Endodermal cell (in vitro differentiated cells): Measurements from ENCODE around the gene ERBB4. TPM values are rescaled to one million over a fixed set of nuclear protein-coding genes. Genes with fewer than 3 reads are reported as not detected.

Source experiments
- DNase-seq: peaks from one replicate; pipeline ENCODE4 v3.0.0-alpha.2; 2017
- H3K27ac ChIP-seq: 2 replicates; pipeline ENCODE4 v1.5.1; 2013; ENCODE audit warnings: mild to moderate bottlenecking, low read depth, low read length, moderate library complexity
- H3K27me3 ChIP-seq: 2 replicates; pipeline ENCODE4 v1.6.1; 2013; ENCODE audit warnings: mild to moderate bottlenecking, low read length, moderate library complexity; ENCODE audit not compliant: insufficient read depth, control insufficient read depth, poor library complexity, severe bottlenecking
- H3K36me3 ChIP-seq: 2 replicates; pipeline ENCODE4 v1.7.0; 2013; ENCODE audit warnings: mild to moderate bottlenecking, low read length, moderate library complexity; ENCODE audit not compliant: control insufficient read depth, insufficient read depth
- H3K4me1 ChIP-seq: one replicate; pipeline ENCODE4 v1.7.0; 2013; ENCODE audit warnings: low read length; ENCODE audit not compliant: control insufficient read depth, insufficient read depth
- H3K4me3 ChIP-seq: 2 replicates; pipeline ENCODE4 v1.5.1; 2013; ENCODE audit warnings: mild to moderate bottlenecking, low read length, moderate library complexity
- H3K9ac ChIP-seq: 2 replicates; pipeline ENCODE4 v1.6.1; 2013; ENCODE audit warnings: mild to moderate bottlenecking, low read length, moderate library complexity; ENCODE audit not compliant: poor library complexity, severe bottlenecking; ENCODE audit errors: extremely low read depth
- H3K9me3 ChIP-seq: 2 replicates; pipeline ENCODE4 v1.6.1; 2013; ENCODE audit warnings: mild to moderate bottlenecking, low read length, moderate library complexity; ENCODE audit not compliant: control insufficient read depth
- H3K27ac Mint-ChIP-seq: 2 replicates; pipeline ENCODE4 v1.8.0; 2020; ENCODE audit warnings: mixed read lengths
- H3K27me3 Mint-ChIP-seq: 2 replicates; pipeline ENCODE4 v1.8.0; 2021; ENCODE audit warnings: mild to moderate bottlenecking, mixed read lengths; ENCODE audit not compliant: insufficient read depth
- H3K36me3 Mint-ChIP-seq: 2 replicates; pipeline ENCODE4 v1.8.0; 2020; ENCODE audit warnings: low read depth, mixed read lengths
- H3K4me1 Mint-ChIP-seq: 2 replicates; pipeline ENCODE4 v1.8.0; 2020; ENCODE audit warnings: mixed read lengths
- H3K4me3 Mint-ChIP-seq: 2 replicates; pipeline ENCODE4 v1.8.0; 2020; ENCODE audit warnings: mild to moderate bottlenecking, moderate library complexity, mixed read lengths
- H3K9me3 Mint-ChIP-seq: 2 replicates; pipeline ENCODE4 v1.8.0; 2020; ENCODE audit warnings: mild to moderate bottlenecking, mixed read lengths
- WGBS, 2 experiments: methylation state at CpG; one replicate each; pipeline versions ENCODE4 v1.1.5 to v1.1.7; 2013; ENCODE audit warnings: missing lambda C conversion rate in 2 of 2, mixed read lengths in 1 of 2; ENCODE audit not compliant: insufficient coverage in 1 of 2, insufficient read length in 1 of 2; 5-methylcytosine and 5-hydroxymethylcytosine counted together
- total RNA-seq, 2 donors: library from RNA; stranded (reverse); fragmentation: NEBNext Ultra II Directional in 1 of 2; extraction: Animal tissue kit (Norgen Biotek cat#: 25700) in 1 of 2; gene quantifications; 2 replicates in 1 of 2; 3 replicates in 1 of 2; pipeline ENCODE4 v1.2.1, GENCODE V29; 2021
- TF ChIP-seq, protein P1 (sequence below): fragments of 200-600 bp; sonication (generic); conservative IDR thresholded peaks from 2 replicates; pipeline ENCODE4 v1.5.0; 2021; ENCODE audit warnings: antibody characterized with exemption, mild to moderate bottlenecking

Gene ERBB4
- total RNA-seq, 2 donors from 2014 or later, result 154 to 158 TPM

DNA sequence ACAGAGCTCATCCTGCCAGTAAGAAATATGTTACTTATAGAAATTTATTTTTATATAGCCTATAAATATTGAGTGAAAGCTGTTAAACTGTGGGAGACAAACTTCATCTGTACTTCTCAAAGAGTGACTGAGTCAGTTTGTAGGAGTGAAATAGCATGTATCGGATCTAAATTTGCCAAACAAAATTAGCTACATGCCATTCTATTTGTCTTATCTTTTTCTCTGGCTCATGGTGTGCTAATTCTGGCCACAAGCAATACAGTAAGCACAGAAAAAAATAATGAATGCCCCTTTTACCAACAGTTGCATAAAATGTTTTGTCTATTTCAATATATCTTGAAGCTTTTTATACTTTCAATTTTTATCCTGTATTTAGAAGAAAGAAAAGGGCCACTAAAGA is 12.5 kb downstream of the ERBB4 start:
- WGBS, 2 experiments, result 94 to 100% methylated on average over 1 of the region's 1 CpG
- H3K4me1 Mint-ChIP-seq, result no peaks in the 10 kb centered on the region

DNA sequence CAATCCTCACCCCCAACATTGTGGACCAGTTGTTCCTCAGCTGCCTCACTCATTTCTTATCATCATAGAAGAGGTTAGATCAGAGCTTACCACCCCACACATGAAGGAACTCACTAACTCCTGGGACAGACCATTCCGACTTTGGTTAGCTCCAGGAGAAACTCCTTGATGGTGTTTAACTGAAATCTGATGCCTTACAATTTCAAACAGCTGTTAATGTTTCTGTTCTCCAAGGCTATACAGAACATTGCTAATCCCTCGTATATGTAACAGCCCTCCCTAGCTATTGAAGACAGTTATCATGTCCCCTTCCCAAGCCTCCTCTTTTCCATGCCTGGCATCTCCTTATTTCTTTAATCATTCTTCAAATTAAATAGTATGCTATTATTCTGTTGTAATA is 14.8 kb downstream of the ERBB4 start:
- Histone ChIP-seq H3K27me3 (no peaks in the 10 kb centered on the region), H3K27ac (no peak overlapping the region), H3K36me3 (no peaks in the 10 kb centered on the region), H3K9me3 (no peaks in the 10 kb centered on the region), H3K4me1 (no peaks in the 10 kb centered on the region), H3K4me3 (no peak overlapping the region), H3K9ac (no peak overlapping the region)
- H3K4me1 Mint-ChIP-seq, result no peaks in the 10 kb centered on the region
- TF ChIP-seq, protein P1, sequence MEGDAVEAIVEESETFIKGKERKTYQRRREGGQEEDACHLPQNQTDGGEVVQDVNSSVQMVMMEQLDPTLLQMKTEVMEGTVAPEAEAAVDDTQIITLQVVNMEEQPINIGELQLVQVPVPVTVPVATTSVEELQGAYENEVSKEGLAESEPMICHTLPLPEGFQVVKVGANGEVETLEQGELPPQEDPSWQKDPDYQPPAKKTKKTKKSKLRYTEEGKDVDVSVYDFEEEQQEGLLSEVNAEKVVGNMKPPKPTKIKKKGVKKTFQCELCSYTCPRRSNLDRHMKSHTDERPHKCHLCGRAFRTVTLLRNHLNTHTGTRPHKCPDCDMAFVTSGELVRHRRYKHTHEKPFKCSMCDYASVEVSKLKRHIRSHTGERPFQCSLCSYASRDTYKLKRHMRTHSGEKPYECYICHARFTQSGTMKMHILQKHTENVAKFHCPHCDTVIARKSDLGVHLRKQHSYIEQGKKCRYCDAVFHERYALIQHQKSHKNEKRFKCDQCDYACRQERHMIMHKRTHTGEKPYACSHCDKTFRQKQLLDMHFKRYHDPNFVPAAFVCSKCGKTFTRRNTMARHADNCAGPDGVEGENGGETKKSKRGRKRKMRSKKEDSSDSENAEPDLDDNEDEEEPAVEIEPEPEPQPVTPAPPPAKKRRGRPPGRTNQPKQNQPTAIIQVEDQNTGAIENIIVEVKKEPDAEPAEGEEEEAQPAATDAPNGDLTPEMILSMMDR, result no peak
- DNase-seq, result no peak
- no peaks in the 10 kb centered on the region for H3K27me3 Mint-ChIP-seq
- H3K27ac Mint-ChIP-seq, result no peak overlapping the region
- 44 to 72% methylated on average over 2 of the region's 2 CpGs for WGBS, 2 experiments
- no peaks in the 10 kb centered on the region for H3K9me3 Mint-ChIP-seq
- H3K4me3 Mint-ChIP-seq, result no peak overlapping the region
- H3K36me3 Mint-ChIP-seq, result no peaks in the 10 kb centered on the region

More for the DNA sequence above, 12.5 kb downstream of the ERBB4 start:
- Histone ChIP-seq H3K4me1 (no peaks in the 10 kb centered on the region), H3K27me3 (peaks cover 5% of the 10 kb centered on the region), H3K27ac (no peak overlapping the region), H3K9me3 (no peaks in the 10 kb centered on the region), H3K36me3 (no peaks in the 10 kb centered on the region), H3K9ac (no peak overlapping the region), H3K4me3 (no peak overlapping the region)
- TF ChIP-seq, protein P1, result no peak
- no peak overlapping the region for H3K4me3 Mint-ChIP-seq
- H3K36me3 Mint-ChIP-seq, result no peaks in the 10 kb centered on the region
- H3K9me3 Mint-ChIP-seq, result no peaks in the 10 kb centered on the region
- no peaks in the 10 kb centered on the region for H3K27me3 Mint-ChIP-seq
- no peak for DNase-seq
- H3K27ac Mint-ChIP-seq, result no peak overlapping the region

DNA sequence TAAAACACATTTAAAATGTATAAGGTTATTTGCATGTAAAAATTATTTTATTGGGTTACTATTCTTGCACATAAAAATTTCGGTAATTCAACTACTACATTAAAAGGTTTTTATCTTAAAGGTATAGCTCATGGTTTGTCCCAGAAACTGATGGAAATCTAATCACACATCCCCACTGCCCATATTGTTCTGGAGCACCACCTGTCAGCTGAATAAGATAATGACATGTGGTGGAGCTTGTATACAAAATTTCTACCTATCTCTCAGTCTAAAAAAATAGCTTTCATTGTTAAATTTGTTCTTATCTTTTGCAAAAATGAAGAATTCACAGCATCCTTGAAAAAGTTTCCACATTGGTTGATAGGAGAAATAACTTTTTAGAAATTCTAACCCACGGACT is 18.3 kb downstream of the ERBB4 start:
- no peak overlapping the region for H3K27ac Mint-ChIP-seq
- TF ChIP-seq, protein P1, result peak; percentile 76
- no peaks in the 10 kb centered on the region for H3K36me3 Mint-ChIP-seq
- no peak overlapping the region for H3K27ac ChIP-seq
- DNase-seq, result no peak
- no peaks in the 10 kb centered on the region for H3K4me1 ChIP-seq
- H3K9me3 Mint-ChIP-seq, result no peaks in the 10 kb centered on the region
- H3K4me1 Mint-ChIP-seq, result no peaks in the 10 kb centered on the region
- H3K36me3 ChIP-seq, result no peaks in the 10 kb centered on the region
- H3K27me3 ChIP-seq, result no peaks in the 10 kb centered on the region
- H3K9me3 ChIP-seq, result no peaks in the 10 kb centered on the region
- no peak overlapping the region for H3K4me3 ChIP-seq
- no peak overlapping the region for H3K9ac ChIP-seq
- 60 to 64% methylated on average over 1 to 2 of the region's 2 CpGs for WGBS, 2 experiments
- no peak overlapping the region for H3K4me3 Mint-ChIP-seq
- no peaks in the 10 kb centered on the region for H3K27me3 Mint-ChIP-seq
